Ovary (tissue), 9 donors: ENCODE measurements around the gene LYPD3. TPM values are rescaled to one million over a fixed set of nuclear protein-coding genes. Genes with fewer than 3 reads are reported as not detected.

ENCODE experiments used
- DNase-seq, 5 donors: peaks; one replicate each; pipeline ENCODE4 v3.0.0-alpha.2; 2019 to 2020
- H3K27ac ChIP-seq, 2 donors: fragments of 200-600 bp; one replicate each; pipeline versions ENCODE4 v1.5.1 to v1.8.0; 2019 to 2022
- H3K27me3 ChIP-seq: fragments of 200-600 bp; one replicate; pipeline ENCODE4 v1.8.0; 2022
- H3K36me3 ChIP-seq: fragments of 200-600 bp; sonication (generic); one replicate; pipeline ENCODE4 v1.5.1; 2019
- H3K4me1 ChIP-seq: one replicate; pipeline ENCODE4 v1.8.1; 2013; ENCODE audit warnings: mild to moderate bottlenecking, moderate library complexity; ENCODE audit not compliant: insufficient read depth
- H3K4me3 ChIP-seq: fragments of 200-600 bp; sonication (generic); one replicate; pipeline ENCODE4 v1.5.1; 2017
- H3K9me3 ChIP-seq, 2 donors: fragments of 200-600 bp in 1 of 2; sonication (generic) in 1 of 2; one replicate each; pipeline versions ENCODE4 v1.5.1 to v1.8.1; 2013 to 2019; ENCODE audit warnings: mild to moderate bottlenecking in 1 of 2, moderate library complexity in 1 of 2
- EP300 ChIP-seq: sonication (generic); formaldehyde crosslinking; IDR thresholded peaks from one replicate; pipeline ENCODE4 v1.6.1; 2017; ENCODE audit warnings: antibody characterized with exemption
- POLR2A ChIP-seq: fragments of 450-650 bp; IDR thresholded peaks from one replicate; pipeline ENCODE4 v1.6.1; 2017; ENCODE audit warnings: antibody characterized with exemption, mild to moderate bottlenecking, moderate library complexity
- WGBS, 3 donors: extraction: QIAGEN DNeasy Blood & Tissue Kit in 1 of 3; methylation state at CpG; one replicate each; pipeline versions ENCODE4 v1.1.5 to v1.1.7; 2013 to 2017; 5-methylcytosine and 5-hydroxymethylcytosine counted together
- intact Hi-C, 4 donors: fragments of 100-400 bp; cut with DNase I; formaldehyde crosslinking; loops; one replicate each; pipeline versions ENCODE4 v1.11.0 to v1.15.1; 2022 to 2023
- polyA plus RNA-seq, 2 donors: library from polyadenylated mRNA; stranded (reverse); fragments of 200-250 nt in 1 of 2; fragments of 350-450 nt in 1 of 2; fragmentation: Illumina TruSeq in 1 of 2; extraction: RNeasy Lipid Tissue Mini Kit (QIAGEN cat#74804) in 1 of 2; gene quantifications; one replicate each; pipeline ENCODE4 v1.2.3, GENCODE V29; 2013 to 2014
- total RNA-seq, 7 donors: library from RNA; depleted of rRNA in 2 of 7; stranded (reverse); fragments of >200 nt in 2 of 7; fragmentation: NEBNext Ultra II Directional in 3 of 7; extraction: Animal tissue kit (Norgen Biotek cat#: 25700) in 3 of 7; gene quantifications; one replicate each; pipeline versions ENCODE4 v1.1.0 to v1.2.4, GENCODE V29; 2016 to 2023
- TF ChIP-seq, protein P1 (sequence below), 3 donors: fragments of 450-650 bp in 2 of 3; fragments of 200-600 bp in 1 of 3; IDR thresholded peaks; one replicate each; pipeline versions ENCODE4 v1.5.1 to v1.8.0; 2016 to 2022; ENCODE audit warnings: antibody characterized with exemption in 3 of 3, mild to moderate bottlenecking in 1 of 3
- donor health status: DM: no; HTN: no; CAD: no; lungs with moderate emphysema.
- donor health status: DM: no; HTN: no; CAD: no.
- donor health status: Bipolar disorder and iron deficiency.
- donor health status: DM: yes; HTN: yes; CAD: no.
- donor health status: DM: no; HTN: no; CAD: no.
- donor health status: DM: yes; HTN: yes; CAD: no.

Gene LYPD3
- total and polyA plus RNA-seq, 9 donors: 1.8 to 15.1 (median 4.0) TPM

DNA sequence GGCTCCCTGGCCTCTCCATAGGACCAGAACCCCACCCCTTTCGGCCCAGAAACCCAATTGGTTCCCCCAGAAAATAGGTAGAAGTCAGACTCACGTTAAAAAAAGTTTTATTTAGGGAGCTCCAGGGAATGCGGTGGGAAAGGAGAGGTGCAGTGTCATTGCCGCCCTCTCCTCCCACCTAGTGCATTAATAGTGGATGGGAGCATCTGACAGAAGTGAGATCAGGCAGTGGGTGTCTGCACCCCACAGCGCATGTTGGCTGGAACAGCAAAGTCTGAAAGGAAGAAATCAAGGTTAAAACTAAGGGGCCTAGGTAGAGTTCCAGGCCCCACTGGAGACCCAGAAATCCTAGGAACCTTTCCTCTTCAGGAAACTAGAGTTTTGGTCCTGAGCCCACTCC lies 41.2 kb upstream of the LYPD3 start:
- 87 to 90% (median 89%) methylated on average over 5 of the region's 5 CpGs for WGBS, 3 donors

DNA sequence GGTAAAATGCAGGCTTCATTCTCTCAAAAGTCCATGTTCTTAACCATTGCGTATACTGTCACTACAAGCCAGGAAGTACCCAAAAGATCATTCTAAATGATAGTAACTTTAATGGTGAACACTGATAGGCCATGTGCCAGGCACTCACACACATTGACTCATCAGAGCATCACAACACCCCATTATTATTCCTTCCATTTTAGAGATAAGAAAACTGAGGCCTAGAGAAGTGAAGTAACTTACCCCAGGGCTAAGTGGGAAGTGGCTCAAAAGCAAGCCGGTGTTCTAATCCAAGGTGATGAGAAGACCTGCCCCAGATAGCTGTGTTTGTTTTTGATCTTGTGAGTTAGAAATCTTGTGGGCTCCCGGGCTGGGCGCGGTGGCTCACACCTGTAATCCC lies 40.5 kb upstream of the LYPD3 start:
- peaks cover 2% of the 10 kb centered on the region for H3K4me1 ChIP-seq
- no peaks in the 10 kb centered on the region for H3K9me3 ChIP-seq
- intact Hi-C loops: no loop called here
- no peaks in the 10 kb centered on the region for H3K27me3 ChIP-seq
- H3K27ac ChIP-seq: no peak overlapping the region
- WGBS, 3 donors: 97 to 98% (median 98%) methylated on average over 5 of the region's 5 CpGs
- no peak overlapping the region for H3K4me3 ChIP-seq
- H3K36me3 ChIP-seq: no peaks in the 10 kb centered on the region
- no peak for TF ChIP-seq POLR2A
- TF ChIP-seq, protein P1, sequence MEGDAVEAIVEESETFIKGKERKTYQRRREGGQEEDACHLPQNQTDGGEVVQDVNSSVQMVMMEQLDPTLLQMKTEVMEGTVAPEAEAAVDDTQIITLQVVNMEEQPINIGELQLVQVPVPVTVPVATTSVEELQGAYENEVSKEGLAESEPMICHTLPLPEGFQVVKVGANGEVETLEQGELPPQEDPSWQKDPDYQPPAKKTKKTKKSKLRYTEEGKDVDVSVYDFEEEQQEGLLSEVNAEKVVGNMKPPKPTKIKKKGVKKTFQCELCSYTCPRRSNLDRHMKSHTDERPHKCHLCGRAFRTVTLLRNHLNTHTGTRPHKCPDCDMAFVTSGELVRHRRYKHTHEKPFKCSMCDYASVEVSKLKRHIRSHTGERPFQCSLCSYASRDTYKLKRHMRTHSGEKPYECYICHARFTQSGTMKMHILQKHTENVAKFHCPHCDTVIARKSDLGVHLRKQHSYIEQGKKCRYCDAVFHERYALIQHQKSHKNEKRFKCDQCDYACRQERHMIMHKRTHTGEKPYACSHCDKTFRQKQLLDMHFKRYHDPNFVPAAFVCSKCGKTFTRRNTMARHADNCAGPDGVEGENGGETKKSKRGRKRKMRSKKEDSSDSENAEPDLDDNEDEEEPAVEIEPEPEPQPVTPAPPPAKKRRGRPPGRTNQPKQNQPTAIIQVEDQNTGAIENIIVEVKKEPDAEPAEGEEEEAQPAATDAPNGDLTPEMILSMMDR (IDR thresholded peaks at IDR 0.05): no peak
- TF ChIP-seq EP300: no peak
- DNase-seq: no peak

More for the DNA sequence above, 41.2 kb upstream of the LYPD3 start:
- Histone ChIP-seq H3K9me3 (no peaks in the 10 kb centered on the region), H3K4me3 (no peak overlapping the region), H3K4me1 (peaks cover 2% of the 10 kb centered on the region), H3K27me3 (no peaks in the 10 kb centered on the region), H3K27ac (no peak overlapping the region), H3K36me3 (no peaks in the 10 kb centered on the region)
- TF ChIP-seq POLR2A (no peak), EP300 (no peak)
- TF ChIP-seq, protein P1 (IDR thresholded peaks at IDR 0.05): no peak
- DNase-seq: no peak
- intact Hi-C loops: no loop called here

DNA sequence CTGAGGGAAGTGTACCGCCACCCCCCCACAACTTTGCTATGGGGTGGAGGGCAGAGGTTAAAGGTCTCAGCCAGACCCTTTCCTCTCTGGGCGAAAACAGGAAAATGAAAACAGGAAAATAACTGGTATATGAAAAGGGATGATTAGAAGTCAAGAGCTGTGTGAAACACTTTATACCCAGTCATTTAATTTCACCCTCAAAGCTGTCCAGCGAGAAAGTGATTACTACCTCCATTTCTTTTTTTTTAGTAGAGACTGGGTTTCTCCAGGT lies 39.7 kb upstream of the LYPD3 start:
- Histone ChIP-seq H3K27ac (peak overlapping the region; percentile 61 to 83), H3K36me3 (no peaks in the 10 kb centered on the region), H3K4me3 (no peak overlapping the region), H3K27me3 (no peaks in the 10 kb centered on the region), H3K9me3 (no peaks in the 10 kb centered on the region), H3K4me1 (peaks cover 2% of the 10 kb centered on the region)
- intact Hi-C loops: no loop called here
- 77 to 87% (median 79%) methylated on average over 3 of the region's 3 CpGs for WGBS, 3 donors
- TF ChIP-seq EP300 (no peak), POLR2A (no peak)
- DNase-seq: no peak

DNA sequence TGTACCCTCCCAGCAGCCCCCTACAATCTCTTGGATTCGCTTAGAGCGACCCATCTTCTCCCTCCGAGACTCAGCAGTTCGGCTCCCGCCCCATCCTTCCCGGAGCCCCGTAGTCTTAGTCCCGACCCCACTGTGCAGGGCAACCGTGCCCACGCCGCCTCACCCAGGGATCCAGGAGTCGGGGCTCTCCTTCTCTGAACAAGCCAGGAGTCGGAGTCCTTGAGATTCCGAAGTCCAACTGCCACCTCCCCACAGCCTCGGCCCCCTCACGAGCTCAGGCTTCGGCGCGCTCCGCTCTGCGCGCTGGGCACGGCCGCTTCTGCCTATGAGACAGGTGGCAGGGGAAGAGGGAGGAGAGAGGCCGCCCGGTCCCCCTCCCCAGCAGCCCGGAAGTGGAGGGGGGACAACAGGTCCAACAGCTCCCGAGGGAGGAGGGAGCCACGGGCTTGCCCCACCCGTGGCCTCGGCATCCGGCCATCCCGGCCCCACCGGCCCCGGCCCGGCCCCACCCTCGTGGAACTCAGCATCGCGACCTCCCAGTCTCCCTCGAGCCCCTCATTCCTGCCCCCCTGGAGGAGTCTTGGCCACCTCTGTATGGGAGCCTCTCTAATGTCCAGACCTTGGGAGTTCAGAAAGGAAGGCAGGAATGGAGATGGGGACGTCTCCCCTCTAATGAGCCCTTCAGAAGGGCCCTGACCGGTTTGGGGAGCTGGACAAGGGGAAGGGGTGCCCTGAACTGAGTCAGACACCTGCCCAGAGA lies 39.2 kb upstream of the LYPD3 start, which contains the start of gene PHLDB3:
Gene PHLDB3, minus strand, starts transcription at position 321 of the 760 bp plus-strand sequence. CDS start 628 bp downstream, outside the sequence.
- TF ChIP-seq EP300 (no peak), POLR2A (no peak)
- TF ChIP-seq, protein P1 (IDR thresholded peaks at IDR 0.05): no peak
- 1 to 6% (median 3%) methylated on average over 20 to 42 of the region's 42 CpGs for WGBS, 3 donors
- H3K36me3 ChIP-seq: no peaks in the 10 kb centered on the region
- H3K9me3 ChIP-seq: no peaks in the 10 kb centered on the region
- intact Hi-C loops: loop anchor here in 1 of 4 donors (5.0 kb wide), 1 partner anchor 42 kb away; no protein-coding TSS in a partner anchor
- H3K4me1 ChIP-seq: peaks cover 2% of the 10 kb centered on the region
- no peaks in the 10 kb centered on the region for H3K27me3 ChIP-seq
- peak within 1 kb of the TSS; percentile 61 to 83 for H3K27ac ChIP-seq
- peak; percentile 58 to 66 (median 59) for DNase-seq
- peak within 1 kb of the TSS; percentile 80 for H3K4me3 ChIP-seq
